HG02938 (cell line): ENCODE data around the gene HTR1B.
A peak's percentile ranks its signal among the peaks of the same experiment; 100 is the strongest.

Experiments used
- ATAC-seq: cut with Tn5 transposase; IDR thresholded peaks from one replicate; pipeline ENCODE4 v1.9.1; 2021; ENCODE audit warnings: mild to moderate bottlenecking, moderate library complexity; ENCODE audit not compliant: unreplicated experiment

HTR1B gene

GRCh38 chr6:77463308-77463860, at the start of gene HTR1B:
Gene HTR1B, minus strand, starts transcription at chr6:77463491. Its CDS starts 88 bp downstream, at chr6:77463403.
- ATAC-seq, result no peak

- no peak for ATAC-seq
Observed at GRCh38 chr6:77512554-77512953, 49.3 kb upstream of the HTR1B start.

DNA sequence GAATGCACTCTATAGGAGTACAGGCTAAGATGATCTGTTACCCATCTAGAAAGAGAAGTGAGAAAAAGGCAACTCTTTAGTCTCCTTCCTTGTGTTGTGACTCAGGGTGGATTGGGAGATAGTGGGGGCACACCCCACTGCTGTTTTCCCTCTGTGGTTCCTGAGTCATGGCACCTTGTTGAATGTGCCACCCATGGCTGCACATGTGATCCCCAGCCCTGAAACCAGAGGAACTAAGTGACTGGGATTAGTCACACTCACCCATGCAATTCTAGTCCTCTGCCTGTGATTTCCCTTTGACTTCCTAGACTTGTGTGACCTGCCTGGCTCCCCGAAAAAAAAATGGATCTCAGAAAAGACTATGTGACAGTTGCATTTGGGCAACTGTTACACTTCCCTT, 48.6 kb upstream of the HTR1B start:
- ATAC-seq, result no peak

- no peak for ATAC-seq
Observed at GRCh38 chr6:77502981-77503380, 39.7 kb upstream of the HTR1B start.

DNA sequence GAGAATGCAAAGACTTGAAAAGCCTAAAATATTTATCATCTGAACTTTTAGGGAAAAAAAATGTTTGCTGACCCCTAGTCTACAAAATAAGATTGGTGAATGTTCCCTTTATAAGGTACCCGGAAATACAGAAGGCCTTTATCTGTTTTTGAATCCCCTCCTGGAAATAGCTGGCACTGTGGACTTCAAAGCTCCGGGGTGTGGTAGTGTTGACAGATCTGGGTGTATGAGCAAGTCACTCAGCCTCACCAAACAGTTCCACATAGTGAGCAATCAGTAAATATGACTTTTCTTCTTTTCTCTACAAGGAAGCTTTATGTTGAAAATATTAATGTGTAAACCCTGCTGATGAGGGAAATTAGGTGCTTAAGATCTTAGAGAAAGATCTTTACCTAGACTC, 29.2 kb upstream of the HTR1B start:
- no peak for ATAC-seq

DNA sequence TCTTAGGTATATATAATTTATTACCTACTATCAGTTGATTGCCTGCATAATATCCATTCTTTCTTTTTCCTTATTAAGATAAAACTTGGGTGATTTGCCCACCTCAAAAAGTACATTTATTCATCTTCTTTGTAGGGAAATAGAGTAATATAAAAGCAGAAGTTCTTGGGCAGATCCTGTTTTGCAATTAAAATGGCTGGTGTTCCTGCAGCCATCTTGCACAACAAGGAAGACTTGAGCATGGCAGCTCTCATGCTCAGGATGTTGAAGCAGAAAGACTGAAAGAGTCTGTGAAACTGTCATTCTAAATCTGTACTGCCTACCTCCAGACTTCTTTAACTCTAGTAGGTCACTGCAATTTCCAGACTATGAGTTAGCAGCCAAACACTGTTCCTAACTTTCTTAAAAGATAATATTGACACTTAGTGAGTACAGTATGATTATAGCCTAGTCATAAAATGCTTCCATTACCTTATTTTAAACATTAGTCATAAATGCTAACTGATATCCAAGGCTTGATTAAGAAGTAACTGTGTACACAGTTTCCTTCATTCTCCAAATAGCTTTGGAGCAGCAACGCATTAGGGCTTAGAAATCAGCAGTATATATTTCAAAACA, 24.6 kb upstream of the HTR1B start:
- no peak for ATAC-seq

DNA sequence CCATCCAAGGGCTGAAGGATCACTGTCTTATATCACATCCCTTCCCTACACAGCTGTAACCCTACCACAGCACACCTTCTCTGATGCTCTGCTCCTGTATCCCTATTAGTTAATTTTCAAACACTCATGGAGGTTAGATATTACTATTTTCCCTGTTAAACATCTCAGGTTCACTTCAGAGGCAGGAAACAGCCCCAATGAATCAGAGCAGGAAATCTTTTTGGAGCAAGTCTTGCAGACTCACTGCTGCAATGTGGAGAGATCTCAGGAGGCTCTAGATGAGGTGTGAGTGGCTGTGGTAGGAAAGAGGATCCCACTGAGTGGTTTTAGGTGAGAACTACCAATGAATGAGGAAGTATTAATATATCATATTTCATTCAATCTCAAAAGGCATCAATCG, 19.7 kb upstream of the HTR1B start:
- no peak for ATAC-seq

DNA sequence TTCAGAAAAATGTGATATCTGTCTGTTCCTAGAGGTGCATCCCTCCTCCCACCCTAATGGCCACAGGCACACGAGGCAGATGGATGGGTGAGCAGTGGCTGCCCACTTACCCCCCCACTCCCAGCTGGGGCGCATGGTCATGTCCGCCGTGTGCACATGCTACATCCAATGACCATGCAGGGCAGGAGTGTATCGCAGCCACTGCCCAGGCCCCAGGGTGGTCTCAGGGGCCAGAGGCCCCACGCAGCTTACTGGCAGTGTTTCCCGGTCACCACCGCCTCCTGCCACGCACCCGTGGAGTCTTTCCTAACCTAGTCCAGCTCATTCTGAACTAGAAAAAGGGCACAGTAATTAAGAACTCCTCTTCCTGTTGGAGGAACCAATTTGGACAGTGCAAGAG, 11.7 kb upstream of the HTR1B start:
- no peak for ATAC-seq

DNA sequence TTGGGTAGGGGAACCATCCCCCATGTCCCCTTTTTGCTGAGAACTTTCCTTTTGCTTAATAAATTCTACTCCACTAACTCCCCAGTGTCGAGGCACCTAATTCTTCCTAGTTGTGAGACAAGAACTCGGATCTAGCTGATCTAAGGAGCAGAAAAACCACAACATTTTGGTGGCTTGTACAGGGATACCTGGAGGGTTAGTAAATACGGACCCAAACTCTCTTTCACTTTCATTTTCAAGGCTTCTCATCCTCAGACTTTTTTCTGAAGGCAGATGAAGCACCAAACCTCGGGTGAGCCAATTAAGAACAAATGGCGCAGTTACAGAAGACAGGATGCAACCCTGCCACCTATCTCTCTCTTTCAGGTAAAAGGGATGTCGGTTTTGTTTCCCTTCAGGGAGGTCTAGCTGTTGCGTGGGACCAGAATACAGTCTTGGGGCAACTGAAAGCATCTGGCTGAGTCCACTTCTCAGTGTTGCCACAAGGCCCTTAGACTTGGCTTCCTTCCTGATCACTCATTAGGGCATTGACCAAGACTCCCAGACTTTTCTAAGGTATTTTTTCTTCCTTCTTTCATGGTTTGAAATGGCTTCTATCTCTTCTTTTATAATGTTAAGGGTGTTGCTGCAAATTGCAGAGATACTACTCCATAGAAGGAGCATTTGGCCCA, 11.1 kb upstream of the HTR1B start:
- ATAC-seq, result no peak

DNA sequence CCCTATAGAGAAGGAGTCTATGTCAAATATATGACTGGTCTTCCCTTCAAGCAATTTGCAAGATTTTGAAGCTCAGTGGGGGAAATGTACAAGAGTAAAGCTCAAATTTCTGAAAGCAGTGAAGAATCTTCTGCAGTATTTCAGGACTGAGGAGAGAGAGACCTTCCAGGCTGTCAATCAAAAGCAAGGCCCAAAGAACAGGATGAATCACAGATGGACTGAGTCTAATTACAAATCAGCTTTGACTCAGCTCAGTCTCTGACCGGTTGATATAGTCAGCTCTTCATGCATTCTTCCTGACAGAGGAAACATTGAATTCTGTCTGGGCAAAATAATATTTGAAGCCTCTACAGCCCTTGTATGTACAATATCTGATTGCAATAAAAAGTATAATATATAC, 7.7 kb upstream of the HTR1B start:
- ATAC-seq, result no peak

- ATAC-seq, result no peak
Observed at GRCh38 chr6:77468939-77469338, 5.6 kb upstream of the HTR1B start.

- ATAC-seq, result peak; percentile 66
Observed at GRCh38 chr6:77466451-77467437, 3.5 kb upstream of the HTR1B start.

DNA sequence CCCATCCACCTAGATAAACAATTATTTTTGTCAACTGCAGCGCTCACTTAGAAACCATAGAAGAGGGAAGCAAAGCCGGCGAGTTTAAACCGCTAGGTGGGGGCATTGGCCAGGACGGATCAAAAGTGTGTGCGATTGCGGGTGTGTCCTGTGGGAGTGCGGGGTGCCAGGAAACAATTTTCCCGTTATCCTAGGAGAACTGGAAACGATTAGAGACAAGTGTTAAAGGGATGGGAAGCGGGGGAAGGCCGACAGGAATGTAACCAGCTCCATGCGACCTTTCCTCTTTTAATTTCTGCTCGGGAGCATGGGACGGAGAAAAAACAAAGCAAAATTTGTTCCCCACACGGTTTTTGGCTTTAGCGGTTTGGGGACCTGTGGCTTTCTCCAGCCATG, 2.8 kb upstream of the HTR1B start:
- ATAC-seq, result peak; percentile 85

DNA sequence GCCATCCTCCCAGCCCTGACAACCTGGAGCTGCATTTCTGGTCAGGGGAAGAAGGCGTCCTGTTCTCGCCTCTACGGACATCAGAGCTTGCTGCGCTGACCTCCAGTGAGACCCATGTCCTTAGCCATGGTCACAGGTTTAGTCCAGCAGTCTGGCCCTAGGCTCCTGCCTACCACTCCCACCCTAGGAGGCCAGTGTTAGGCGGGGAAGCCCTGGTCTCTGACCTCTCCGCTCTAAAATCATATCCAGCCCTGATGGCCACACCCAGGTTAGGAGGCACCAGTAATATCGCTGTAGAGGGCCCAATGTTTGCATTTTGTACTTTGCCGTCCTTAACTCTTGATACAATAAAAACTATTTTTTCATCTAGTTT, 1.2 kb upstream of the HTR1B start:
- no peak for ATAC-seq

GRCh38 chr6:77463861-77464494, 687 bp upstream of the HTR1B start:
- no peak for ATAC-seq

- ATAC-seq, result no peak
Observed at GRCh38 chr6:77462359-77463307, 658 bp downstream of the HTR1B start.

DNA sequence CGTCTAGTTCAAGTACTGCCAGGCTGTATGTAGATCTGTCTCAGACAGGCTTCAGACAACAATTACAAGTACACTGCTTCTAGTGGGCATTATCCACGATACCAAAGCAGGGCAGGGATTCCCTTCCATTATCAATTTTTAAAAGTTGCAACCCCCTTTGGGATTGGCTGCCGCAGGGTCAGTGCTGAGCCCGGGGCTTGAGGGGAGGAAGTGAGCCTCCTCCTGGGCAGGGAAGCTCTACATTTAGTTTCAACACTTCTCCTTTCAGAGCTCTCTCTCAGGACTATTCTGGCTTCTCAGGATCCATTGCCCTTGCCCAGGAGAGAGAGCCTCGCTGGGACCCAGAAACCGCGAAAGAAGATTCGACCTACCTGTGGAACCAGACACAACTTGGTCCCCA, 1.5 kb downstream of the HTR1B start:
- ATAC-seq, result no peak

DNA sequence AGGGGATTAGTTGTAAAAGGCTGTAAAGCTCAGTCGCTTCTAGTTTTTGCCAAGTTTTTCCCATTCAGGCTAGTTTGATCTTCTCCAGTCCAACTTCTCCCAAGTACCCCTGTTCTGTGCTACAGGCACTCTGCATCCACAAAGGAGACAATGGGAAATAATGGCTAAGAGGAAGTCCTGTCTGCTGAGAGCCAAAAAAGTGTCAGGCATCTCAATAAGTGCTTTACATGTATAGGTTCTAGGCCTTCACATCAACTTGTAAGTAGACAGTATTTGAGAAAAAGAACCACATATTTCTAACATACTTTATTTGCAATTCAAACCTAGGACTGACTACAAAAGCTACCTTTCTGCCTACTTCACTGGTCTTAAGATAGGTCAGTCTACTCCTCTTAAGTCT, 4.9 kb downstream of the HTR1B start:
- no peak for ATAC-seq

GRCh38 chr6:77457720-77458349, 5.5 kb downstream of the HTR1B start:
- ATAC-seq, result no peak
